Measurements from ENCODE around the gene CLCNKA. TPM values are rescaled to one million over a fixed set of nuclear protein-coding genes. Genes with fewer than 3 reads are reported as not detected.

Gene CLCNKA
- total and polyA plus RNA-seq, 4 donors, result not detected

- 81% methylated on average over 8 of the region's 8 CpGs for WGBS
- no peak overlapping the region for H3K27ac ChIP-seq (ENCODE audit: low read depth in 1 of 2, low read length in 2 of 2)
- TF ChIP-seq ATF3 (IDR thresholded peaks at IDR 0.05), result no peak
- TF ChIP-seq HNF4G (IDR thresholded peaks at IDR 0.05), result no peak
- TF ChIP-seq EGR1 (IDR thresholded peaks at IDR 0.05; ENCODE audit: low read depth in 2 of 2), result no peak
- no peak for TF ChIP-seq RXRA (IDR thresholded peaks at IDR 0.05)
- TF ChIP-seq NR2F2 (IDR thresholded peaks at IDR 0.05), result no peak
- TF ChIP-seq RAD21 (IDR thresholded peaks at IDR 0.05), result no peak
- no peak for TF ChIP-seq HNF4A (conservative IDR thresholded peaks at IDR 0.05)
- no peak for TF ChIP-seq MAX (IDR thresholded peaks at IDR 0.05)
- TF ChIP-seq JUND (IDR thresholded peaks at IDR 0.05), result no peak
- TF ChIP-seq GABPA (IDR thresholded peaks at IDR 0.05 in 1 of 2, conservative IDR thresholded peaks at IDR 0.05 in 1 of 2), result no peak
- TF ChIP-seq ZBTB33 (IDR thresholded peaks at IDR 0.05), result no peak
- TF ChIP-seq FOXA1 (IDR thresholded peaks at IDR 0.05), result no peak
- no peak for TF ChIP-seq REST (IDR thresholded peaks at IDR 0.05)
- TF ChIP-seq SP1 (IDR thresholded peaks at IDR 0.05), result no peak
- TF ChIP-seq CTCF (IDR thresholded peaks at IDR 0.05; ENCODE audit: low read depth, low read length, missing input control), result no peak
- no peak for TF ChIP-seq FOXA2 (IDR thresholded peaks at IDR 0.05)
- TF ChIP-seq YY1 (IDR thresholded peaks at IDR 0.05), result no peak
- TF ChIP-seq TAF1 (conservative IDR thresholded peaks at IDR 0.05), result no peak
These were observed 32.1 kb downstream of the CLCNKA start for GRCh38 chr1:16053781-16054502.

More at GRCh38 chr1:16053781-16054502, 32.1 kb downstream of the CLCNKA start:
- Histone ChIP-seq H3K27me3 (ENCODE audit: control insufficient read depth in 4 of 4, insufficient read depth in 4 of 4, low read length in 3 of 4) (no peaks in the 10 kb centered on the region), H3K4me1 (ENCODE audit: control insufficient read depth in 4 of 4, insufficient read depth in 4 of 4, low read length in 3 of 4) (peaks cover 2 to 9% (median 5%) of the 10 kb centered on the region in 4 donors), H3K4me3 (ENCODE audit: low read depth in 1 of 3, low read length in 3 of 3) (no peak overlapping the region), H3K36me3 (ENCODE audit: control insufficient read depth in 4 of 4, insufficient read depth in 3 of 4, low read depth in 1 of 4, low read length in 3 of 4) (no peaks in the 10 kb centered on the region), H3K9ac (ENCODE audit: low read depth in 1 of 2, low read length in 2 of 2) (no peak overlapping the region), H3K9me3 (ENCODE audit: control insufficient read depth in 4 of 4, low read length in 3 of 4) (no peaks in the 10 kb centered on the region)
- no peak for DNase-seq (ENCODE audit: low spot score)
